Lung (tissue), 12 donors: ENCODE data around the gene CCDC192. TPM values are rescaled to one million over a fixed set of nuclear protein-coding genes. Genes with fewer than 3 reads are reported as not detected.
"Not testable (repeated sequence)": the region's sequence is repeated elsewhere in the genome, so short reads cannot be mapped to it uniquely, and the experiment has no call there.

Source experiments
- ATAC-seq: fragments of 200-7000 bp; cut with Tn5 transposase; one replicate; pipeline ENCODE4 v1.9.1; 2020; ENCODE audit warnings: moderate number of reproducible peaks; ENCODE audit not compliant: insufficient read depth, low FRiP score
- DNase-seq, 3 donors: peaks; one replicate each; pipeline ENCODE4 v3.0.0-alpha.2; 2013 to 2017
- H3K27ac ChIP-seq, 2 donors: one replicate each; pipeline ENCODE4 v1.5.1; 2013; ENCODE audit warnings: mild to moderate bottlenecking in 2 of 2, moderate library complexity in 2 of 2, control low read depth in 1 of 2, inconsistent platforms in 1 of 2, low read depth in 1 of 2, low read length in 1 of 2
- H3K27me3 ChIP-seq, 3 donors: one replicate each; pipeline ENCODE4 v1.5.1; 2013; ENCODE audit warnings: low read length in 2 of 3; ENCODE audit not compliant: control insufficient read depth in 3 of 3, insufficient read depth in 3 of 3
- H3K36me3 ChIP-seq, 4 donors: one replicate each; pipeline ENCODE4 v1.5.1; 2013; ENCODE audit warnings: low read length in 4 of 4, mild to moderate bottlenecking in 1 of 4, moderate library complexity in 1 of 4; ENCODE audit not compliant: control insufficient read depth in 4 of 4, insufficient read depth in 4 of 4
- H3K4me1 ChIP-seq, 5 donors: one replicate each; pipeline ENCODE4 v1.5.1; 2013; ENCODE audit warnings: low read length in 5 of 5, mild to moderate bottlenecking in 2 of 5, moderate library complexity in 1 of 5; ENCODE audit not compliant: control insufficient read depth in 5 of 5, insufficient read depth in 5 of 5
- H3K4me3 ChIP-seq: one replicate; pipeline ENCODE4 v1.5.1; 2013; ENCODE audit warnings: mild to moderate bottlenecking, control low read depth, moderate library complexity
- H3K9ac ChIP-seq, 2 donors: one replicate each; pipeline ENCODE4 v1.5.1; 2013; ENCODE audit warnings: low read length in 2 of 2, control low read depth in 1 of 2; ENCODE audit not compliant: insufficient read depth in 1 of 2
- H3K9me3 ChIP-seq, 4 donors: one replicate each; pipeline ENCODE4 v1.5.1; 2013; ENCODE audit warnings: low read length in 3 of 4, mild to moderate bottlenecking in 1 of 4, moderate library complexity in 1 of 4; ENCODE audit not compliant: control insufficient read depth in 4 of 4, insufficient read depth in 3 of 4
- WGBS, 2 donors: extraction: QIAGEN DNeasy Blood & Tissue Kit; methylation state at CpG; one replicate each; pipeline ENCODE4 v1.1.7; 2013; 5-methylcytosine and 5-hydroxymethylcytosine counted together
- polyA plus RNA-seq, 2 donors: library from polyadenylated mRNA; stranded (reverse); fragments of 200-250 nt; gene quantifications; one replicate each; pipeline ENCODE4 v1.2.1, GENCODE V29; 2013
- total RNA-seq, 2 donors: library from RNA; depleted of rRNA in 1 of 2; stranded (reverse); fragments of >200 nt in 1 of 2; gene quantifications; one replicate each; pipeline ENCODE4 v1.2.1, GENCODE V29; 2014 to 2021
- TF ChIP-seq, protein P1 (sequence below): IDR thresholded peaks from 2 replicates; pipeline ENCODE4 v1.5.1; 2012; ENCODE audit warnings: mild to moderate bottlenecking; ENCODE audit errors: control extremely low read depth, extremely low read depth
- donor health status: control.
- donor health status: control.
- donor health status: Bipolar disorder and iron deficiency.
- donor health status: healthy.
- donor health status: DM: yes; HTN: yes; CAD: no.

CCDC192 gene
- total and polyA plus RNA-seq, 4 donors: 0.08 to 0.47 (median 0.40) TPM; not detected in 1

- Histone ChIP-seq H3K9me3 (no peaks in the 10 kb centered on the region), H3K4me1 (peaks cover 0 to 17% (median 0%) of the 10 kb centered on the region in 5 donors), H3K4me3 (no peak overlapping the region), H3K27me3 (no peaks in the 10 kb centered on the region), H3K27ac (peak overlapping the region in 1 of 2 donors; percentile 9), H3K36me3 (peaks cover 0 to 3% (median 0%) of the 10 kb centered on the region in 4 donors), H3K9ac (no peak overlapping the region)
- 74 to 89% methylated on average over 1 of the region's 1 CpG for WGBS, 2 donors
- TF ChIP-seq, protein P1, sequence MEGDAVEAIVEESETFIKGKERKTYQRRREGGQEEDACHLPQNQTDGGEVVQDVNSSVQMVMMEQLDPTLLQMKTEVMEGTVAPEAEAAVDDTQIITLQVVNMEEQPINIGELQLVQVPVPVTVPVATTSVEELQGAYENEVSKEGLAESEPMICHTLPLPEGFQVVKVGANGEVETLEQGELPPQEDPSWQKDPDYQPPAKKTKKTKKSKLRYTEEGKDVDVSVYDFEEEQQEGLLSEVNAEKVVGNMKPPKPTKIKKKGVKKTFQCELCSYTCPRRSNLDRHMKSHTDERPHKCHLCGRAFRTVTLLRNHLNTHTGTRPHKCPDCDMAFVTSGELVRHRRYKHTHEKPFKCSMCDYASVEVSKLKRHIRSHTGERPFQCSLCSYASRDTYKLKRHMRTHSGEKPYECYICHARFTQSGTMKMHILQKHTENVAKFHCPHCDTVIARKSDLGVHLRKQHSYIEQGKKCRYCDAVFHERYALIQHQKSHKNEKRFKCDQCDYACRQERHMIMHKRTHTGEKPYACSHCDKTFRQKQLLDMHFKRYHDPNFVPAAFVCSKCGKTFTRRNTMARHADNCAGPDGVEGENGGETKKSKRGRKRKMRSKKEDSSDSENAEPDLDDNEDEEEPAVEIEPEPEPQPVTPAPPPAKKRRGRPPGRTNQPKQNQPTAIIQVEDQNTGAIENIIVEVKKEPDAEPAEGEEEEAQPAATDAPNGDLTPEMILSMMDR: no peak
- ATAC-seq: no peak
- no peak for DNase-seq
Measured at GRCh38 chr5:127706691-127707090, 3.5 kb downstream of the CCDC192 start.

GRCh38 chr5:127707209-127707608 is 4.0 kb downstream of the CCDC192 start:
- ATAC-seq: no peak
- DNase-seq: no peak
- Histone ChIP-seq H3K36me3 (peaks cover 0 to 3% (median 0%) of the 10 kb centered on the region in 4 donors), H3K9me3 (no peaks in the 10 kb centered on the region), H3K9ac (no peak overlapping the region), H3K27me3 (no peaks in the 10 kb centered on the region), H3K27ac (peak overlapping the region in 1 of 2 donors; percentile 9), H3K4me3 (no peak overlapping the region), H3K4me1 (peaks cover 0 to 13% (median 0%) of the 10 kb centered on the region in 5 donors)
- WGBS, 2 donors: 47 to 70% methylated on average over 3 of the region's 3 CpGs
- TF ChIP-seq, protein P1: no peak

- DNase-seq, H3K36me3 ChIP-seq, ATAC-seq: not testable (repeated sequence)
Measured at GRCh38 chr5:127713083-127713482, 9.9 kb downstream of the CCDC192 start.

DNA sequence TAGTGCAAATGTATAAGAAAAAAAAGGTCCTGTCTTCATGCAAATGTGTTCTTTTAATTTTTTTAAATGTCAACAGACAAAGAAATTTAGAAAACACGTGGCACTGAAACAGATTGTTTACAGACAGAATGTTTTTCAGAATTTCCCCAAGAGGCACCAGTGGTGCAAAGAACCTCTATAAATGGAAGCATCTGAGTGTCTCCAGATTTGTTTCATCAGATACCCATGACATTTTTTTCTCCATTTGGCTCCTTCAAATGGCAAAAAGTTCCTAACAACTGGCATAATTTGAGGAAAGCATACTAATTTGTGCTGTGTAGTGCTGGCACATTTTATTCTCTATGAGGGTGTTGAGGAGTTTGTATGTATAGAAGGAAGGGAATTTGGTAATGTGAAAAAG is 15.0 kb downstream of the CCDC192 start:
- Histone ChIP-seq H3K27ac (no peak overlapping the region), H3K9ac (no peak overlapping the region), H3K27me3 (no peaks in the 10 kb centered on the region), H3K4me3 (no peak overlapping the region), H3K9me3 (peaks cover 0 to 10% (median 6%) of the 10 kb centered on the region in 4 donors), H3K36me3 (no peaks in the 10 kb centered on the region), H3K4me1 (peaks cover 0 to 3% (median 0%) of the 10 kb centered on the region in 5 donors)
- ATAC-seq: no peak
- 47 to 62% methylated on average over 1 of the region's 1 CpG for WGBS, 2 donors
- no peak for DNase-seq
- TF ChIP-seq, protein P1: no peak

More at GRCh38 chr5:127713083-127713482, 9.9 kb downstream of the CCDC192 start:
- not testable (repeated sequence) for H3K27me3 ChIP-seq, H3K27ac ChIP-seq, H3K9me3 ChIP-seq, H3K9ac ChIP-seq, H3K4me1 ChIP-seq, H3K4me3 ChIP-seq
- WGBS, 2 donors: 54 to 65% methylated on average over 4 of the region's 4 CpGs
